Dendritic cell treated with granulocyte-macrophage colony-stimulating factor and Interleukin-4, amounts not matched to agents 40 ng/mL and 50 ng/mL, for 4 days (primary cell): Measurements from ENCODE around the gene HMHB1.

Experiments used
- H3K27ac Mint-ChIP-seq: one replicate; pipeline ENCODE4 v1.8.0; 2022; ENCODE audit warnings: mild to moderate bottlenecking, mixed read lengths
- H3K27me3 Mint-ChIP-seq: one replicate; pipeline ENCODE4 v1.8.0; 2022; ENCODE audit warnings: mild to moderate bottlenecking, mixed read lengths
- H3K36me3 Mint-ChIP-seq: one replicate; pipeline ENCODE4 v1.8.0; 2022; ENCODE audit warnings: low read depth, mixed read lengths
- H3K4me1 Mint-ChIP-seq: one replicate; pipeline ENCODE4 v1.8.0; 2022; ENCODE audit warnings: low read depth, mixed read lengths
- H3K4me3 Mint-ChIP-seq: one replicate; pipeline ENCODE4 v1.8.0; 2022; ENCODE audit warnings: mild to moderate bottlenecking, moderate library complexity, mixed read lengths
- H3K9me3 Mint-ChIP-seq: one replicate; pipeline ENCODE4 v1.8.0; 2022; ENCODE audit warnings: mixed read lengths
- intact Hi-C: fragments of 100-400 bp; cut with micrococcal nuclease; formaldehyde crosslinking; loops from one replicate; pipeline ENCODE4 v1.15.0; 2022

HMHB1 gene

GRCh38 chr5:143865426-143866025, 53.6 kb downstream of the HMHB1 start:
- intact Hi-C loops, result no loop called here
- Mint-ChIP-seq H3K27ac (no peak overlapping the region), H3K27me3 (no peaks in the 10 kb centered on the region), H3K4me1 (peaks cover 11% of the 10 kb centered on the region), H3K36me3 (no peaks in the 10 kb centered on the region), H3K9me3 (no peaks in the 10 kb centered on the region), H3K4me3 (no peak overlapping the region)
